ENCODE results near the gene KIAA1210.

GRCh38 chrX:119156241-119156640 lies 28.6 kb upstream of the KIAA1210 start:
- no peak for TF ChIP-seq CTCF (conservative IDR thresholded peaks at IDR 0.05; ENCODE audit: low read depth, low read length)
- TF ChIP-seq SMC3 (IDR thresholded peaks at IDR 0.05; ENCODE audit: low read depth, low read length): no peak
- TF ChIP-seq ELK1 (IDR thresholded peaks at IDR 0.05; ENCODE audit: borderline replicate concordance, low read depth, low read length): no peak
- TF ChIP-seq MXI1 (IDR thresholded peaks at IDR 0.05; ENCODE audit: borderline replicate concordance, low read depth, low read length): no peak

All from IMR-90 (cell line).